K562 (cell line): ENCODE data around the gene ATF6B. TPM values are rescaled to one million over a fixed set of nuclear protein-coding genes. Genes with fewer than 3 reads are reported as not detected.

ENCODE experiments used
- CBX2 ChIP-seq: fragments of 200-600 bp; sonication (generic); IDR thresholded peaks from one replicate; pipeline ENCODE4 v1.6.1; 2012; ENCODE audit warnings: mild to moderate bottlenecking, low read length, inconsistent platforms; ENCODE audit not compliant: insufficient read depth, poor library complexity, severe bottlenecking
- E2F5 ChIP-seq: sonication (generic); formaldehyde crosslinking; IDR thresholded peaks from 2 replicates; pipeline ENCODE4 v1.8.0; 2022; ENCODE audit warnings: mild to moderate bottlenecking, missing genetic modification reagents
- GTF3C2 ChIP-seq: IDR thresholded peaks from 3 replicates; pipeline ENCODE4 v1.6.1; 2011; ENCODE audit warnings: borderline replicate concordance, mild to moderate bottlenecking, moderate library complexity; ENCODE audit not compliant: insufficient read length; ENCODE audit errors: extremely low read depth
- HOMEZ ChIP-seq: fragments of 250-450 bp; sonication (Bioruptor Pico); IDR thresholded peaks from 2 replicates; pipeline ENCODE4 v1.4.0; 2020; ENCODE audit warnings: mild to moderate bottlenecking, moderate library complexity
- IRF9 ChIP-seq: fragments of 450-650 bp; IDR thresholded peaks from 2 replicates; pipeline ENCODE4 v1.6.1; 2016; ENCODE audit warnings: missing biosample characterization, missing genetic modification characterization
- MLX ChIP-seq, 2 experiments: fragments of 450-650 bp in 1 of 2; sonication (generic) in 1 of 2; formaldehyde crosslinking; conservative IDR thresholded peaks; 2 replicates each; pipeline versions ENCODE4 v1.4.0 to v1.8.1; 2020 to 2022; ENCODE audit warnings: mild to moderate bottlenecking in 1 of 2, missing genetic modification reagents in 1 of 2
- MNT ChIP-seq, 2 experiments: fragments of 450-650 bp; conservative IDR thresholded peaks; 2 replicates each; pipeline ENCODE4 v1.6.1; 2017; ENCODE audit warnings: mild to moderate bottlenecking in 2 of 2, moderate library complexity in 2 of 2
- NFIX ChIP-seq: fragments of 250-450 bp; sonication (Bioruptor Pico); IDR thresholded peaks from 2 replicates; pipeline ENCODE4 v1.4.0; 2020; ENCODE audit warnings: low read depth, mild to moderate bottlenecking, moderate library complexity
- TGIF2 ChIP-seq: sonication (generic); formaldehyde crosslinking; IDR thresholded peaks from 2 replicates; pipeline ENCODE4 v1.8.1; 2022; ENCODE audit warnings: mild to moderate bottlenecking, missing genetic modification reagents, moderate library complexity
- ZFP1 ChIP-seq: fragments of 450-650 bp; formaldehyde crosslinking; IDR thresholded peaks from 2 replicates; pipeline ENCODE4 v1.4.0; 2020; ENCODE audit warnings: mild to moderate bottlenecking, mixed read lengths
- ZMIZ1 ChIP-seq, 2 experiments: fragments of 150-350 bp in 1 of 2; IDR thresholded peaks; 2 replicates each; pipeline ENCODE4 v1.6.1; 2012 to 2016; ENCODE audit warnings: low read depth in 2 of 2, low read length in 2 of 2, mild to moderate bottlenecking in 1 of 2, moderate library complexity in 1 of 2
- ZNF384 ChIP-seq: IDR thresholded peaks from 2 replicates; pipeline ENCODE4 v1.6.1; 2012; ENCODE audit warnings: low read depth, low read length, improper control_type of control experiment
- polyA plus RNA-seq, 8 experiments: library from polyadenylated mRNA; depleted of rRNA in 4 of 8; stranded (reverse) in 5 of 8; unstranded in 3 of 8; fragments of >200 nt; fragmentation: Nextera tagmentation in 2 of 8; fragmentation: Illumina TruSeq in 1 of 8; extraction: Ambion mirVana in 2 of 8; extraction: Trizol in 1 of 8; gene quantifications; 2 replicates each; pipeline versions ENCODE4 v1.2.1 to v1.2.3, GENCODE V29; 2011 to 2014; ENCODE audit warnings: inconsistent platforms in 1 of 8, missing spikeins in 1 of 8
- total RNA-seq, 7 experiments: library from RNA; depleted of rRNA in 6 of 7; stranded (reverse); fragments of >200 nt in 6 of 7; fragmentation: Illumina TruSeq in 2 of 7; extraction: Trizol in 2 of 7; gene quantifications; 2 replicates each; pipeline versions ENCODE4 v1.2.1 to v1.2.3, GENCODE V29; 2011 to 2021; ENCODE audit warnings: low replicate concordance in 1 of 7

The ATF6B gene
- total and polyA plus RNA-seq, 9 of the 15 experiments (the other 6 are each of a cell fraction or from before 2014, with no cell fraction given) = 20.7 to 131 (median 31.7) TPM

- no peak for TF ChIP-seq HOMEZ
- TF ChIP-seq MNT (conservative IDR thresholded peaks at IDR 0.05) = peak; percentile 90
- no peak for TF ChIP-seq CBX2
- TF ChIP-seq MLX (CRISPR knock-in tag; conservative IDR thresholded peaks at IDR 0.05) = no peak
- peak; percentile 14; the same call in 1 of the 2 replicates for TF ChIP-seq ZNF384
- TF ChIP-seq E2F5 (CRISPR knock-in tag) = no peak
- TF ChIP-seq ZFP1 (CRISPR knock-in tag) = no peak
- TF ChIP-seq IRF9 (tag) = no peak
- no peak for TF ChIP-seq GTF3C2
- TF ChIP-seq NFIX (CRISPR knock-in tag) = no peak
- no peak for TF ChIP-seq TGIF2
- no peak for TF ChIP-seq ZMIZ1 (IDR thresholded peaks at IDR 0.05; ENCODE audit: low read depth in 2 of 2, low read length in 2 of 2)
Observed at GRCh38 chr6:32127717-32128592, at the start of gene ATF6B (continued).
